ENCODE data around the gene PCDHGA5.
A peak's percentile ranks its signal among the peaks of the same experiment; 100 is the strongest.
"Not testable (repeated sequence)": the region's sequence is repeated elsewhere in the genome, so short reads cannot be mapped to it uniquely, and the experiment has no call there.

PCDHGA5 gene

GRCh38 chr5:141342773-141343172, 21.2 kb upstream of the PCDHGA5 start:
- Histone ChIP-seq H3K36me3 (ENCODE audit: control insufficient read depth, insufficient read depth, low read length) (no peaks in the 10 kb centered on the region), H3K4me3 (replicated peaks; ENCODE audit: low read depth, low read length) (no peak overlapping the region), H3K27me3 (replicated peaks; ENCODE audit: control insufficient read depth, insufficient read depth, low read length) (no peaks in the 10 kb centered on the region)
- TF ChIP-seq CTCF (IDR thresholded peaks at IDR 0.05; ENCODE audit: insufficient read depth, low read length, poor library complexity, severe bottlenecking) = no peak
- DNase-seq (ENCODE audit: extremely low read depth, insufficient read length) = no peak

- Histone ChIP-seq H3K27me3 (replicated peaks; ENCODE audit: control insufficient read depth, insufficient read depth, low read length) (no peaks in the 10 kb centered on the region), H3K36me3 (ENCODE audit: control insufficient read depth, insufficient read depth, low read length) (no peaks in the 10 kb centered on the region), H3K4me3 (replicated peaks; ENCODE audit: low read depth, low read length) (no peak within 1 kb of the TSS)
- TF ChIP-seq CTCF (IDR thresholded peaks at IDR 0.05; ENCODE audit: insufficient read depth, low read length, poor library complexity, severe bottlenecking) = peak; percentile 23
- DNase-seq (ENCODE audit: extremely low read depth, insufficient read length) = no peak
Measured at GRCh38 chr5:141343242-141343952, 20.6 kb upstream of the PCDHGA5 start, which contains the start of gene PCDHGA3. Gene PCDHGA3, plus strand, starts transcription at chr5:141343829. Its CDS starts 205 bp downstream, at chr5:141344034.

- H3K36me3 ChIP-seq (ENCODE audit: control insufficient read depth, insufficient read depth, low read length) = no peaks in the 10 kb centered on the region
- TF ChIP-seq CTCF (IDR thresholded peaks at IDR 0.05; ENCODE audit: insufficient read depth, low read length, poor library complexity, severe bottlenecking) = no peak
- DNase-seq (ENCODE audit: extremely low read depth, insufficient read length) = no peak
- no peaks in the 10 kb centered on the region for H3K27me3 ChIP-seq (replicated peaks; ENCODE audit: control insufficient read depth, insufficient read depth, low read length)
- no peak overlapping the region for H3K4me3 ChIP-seq (replicated peaks; ENCODE audit: low read depth, low read length)
Measured at GRCh38 chr5:141343953-141344463, 20.0 kb upstream of the PCDHGA5 start.

- TF ChIP-seq CTCF (IDR thresholded peaks at IDR 0.05; ENCODE audit: insufficient read depth, low read length, poor library complexity, severe bottlenecking) = no peak
- no peaks in the 10 kb centered on the region for H3K27me3 ChIP-seq (replicated peaks; ENCODE audit: control insufficient read depth, insufficient read depth, low read length)
- no peak for DNase-seq (ENCODE audit: extremely low read depth, insufficient read length)
- H3K4me3 ChIP-seq (replicated peaks; ENCODE audit: low read depth, low read length) = no peak overlapping the region
- no peaks in the 10 kb centered on the region for H3K36me3 ChIP-seq (ENCODE audit: control insufficient read depth, insufficient read depth, low read length)
Measured at GRCh38 chr5:141345327-141345726, 18.6 kb upstream of the PCDHGA5 start.

GRCh38 chr5:141346017-141346416, 17.9 kb upstream of the PCDHGA5 start:
- H3K36me3 ChIP-seq (ENCODE audit: control insufficient read depth, insufficient read depth, low read length); DNase-seq (ENCODE audit: extremely low read depth, insufficient read length); H3K4me3 ChIP-seq (replicated peaks; ENCODE audit: low read depth, low read length); H3K27me3 ChIP-seq (replicated peaks; ENCODE audit: control insufficient read depth, insufficient read depth, low read length): not testable (repeated sequence)

GRCh38 chr5:141349917-141350619, 13.9 kb upstream of the PCDHGA5 start, which contains the start of gene PCDHGB1:
Gene PCDHGB1, plus strand, starts transcription at chr5:141350099. Its CDS starts 162 bp downstream, at chr5:141350261.
- H3K36me3 ChIP-seq (ENCODE audit: control insufficient read depth, insufficient read depth, low read length) = no peaks in the 10 kb centered on the region
- peak; percentile 72 for TF ChIP-seq CTCF (IDR thresholded peaks at IDR 0.05; ENCODE audit: insufficient read depth, low read length, poor library complexity, severe bottlenecking)
- DNase-seq (ENCODE audit: extremely low read depth, insufficient read length) = no peak
- peak within 1 kb of the TSS; percentile 58 for H3K4me3 ChIP-seq (replicated peaks; ENCODE audit: low read depth, low read length)
- no peaks in the 10 kb centered on the region for H3K27me3 ChIP-seq (replicated peaks; ENCODE audit: control insufficient read depth, insufficient read depth, low read length)
